ENCODE measurements around the gene GGA3.

DNA sequence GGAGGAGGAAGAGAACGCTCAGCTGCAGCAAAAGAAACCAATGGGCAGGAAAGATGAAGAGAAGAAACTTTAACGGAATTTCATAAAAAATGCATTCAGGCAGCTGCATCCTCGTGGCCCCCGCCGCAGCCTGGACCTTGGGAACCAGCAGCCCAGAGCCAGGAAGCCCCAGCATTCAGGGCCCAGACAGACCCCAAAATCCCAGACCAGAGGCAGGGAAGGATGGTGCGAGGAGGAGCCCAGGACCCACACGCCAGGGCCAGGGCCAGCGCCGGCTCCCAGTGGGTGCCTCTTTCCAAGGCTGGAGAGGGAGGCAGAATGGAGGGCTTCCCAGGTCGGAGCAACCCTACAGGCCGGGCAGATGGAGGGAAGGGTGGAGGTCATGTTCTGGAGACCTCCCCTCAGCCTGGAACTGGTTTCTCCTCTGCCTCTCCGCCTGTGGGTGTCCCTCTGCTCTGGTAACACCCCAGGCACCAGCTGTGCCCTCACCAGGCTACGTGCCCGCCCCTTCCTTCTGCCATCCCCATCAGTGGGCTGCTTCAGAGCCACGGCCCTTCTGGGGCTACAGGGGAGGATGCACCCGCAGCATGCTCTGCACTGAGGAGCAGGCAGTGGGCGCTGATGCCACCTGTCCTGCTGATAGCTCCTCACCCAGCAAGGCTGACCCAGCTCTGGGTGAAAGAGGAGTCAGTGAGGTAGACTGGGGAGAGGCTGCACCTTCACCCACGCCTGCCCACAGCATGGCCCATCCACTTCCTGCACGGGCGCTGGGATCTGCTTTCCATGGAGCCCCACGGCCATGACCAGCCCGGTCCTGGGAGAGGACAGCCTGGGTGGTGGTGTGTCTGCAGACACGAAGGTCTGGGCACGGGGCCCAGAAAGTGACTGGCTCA, 10.8 kb upstream of the GGA3 start:
- TF ChIP-seq CTCF (IDR thresholded peaks at IDR 0.05; ENCODE audit: low read depth, low read length, missing input control), result no peak
- TF ChIP-seq, protein P1, sequence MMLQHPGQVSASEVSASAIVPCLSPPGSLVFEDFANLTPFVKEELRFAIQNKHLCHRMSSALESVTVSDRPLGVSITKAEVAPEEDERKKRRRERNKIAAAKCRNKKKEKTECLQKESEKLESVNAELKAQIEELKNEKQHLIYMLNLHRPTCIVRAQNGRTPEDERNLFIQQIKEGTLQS (IDR thresholded peaks at IDR 0.05), result no peak
- no peak for TF ChIP-seq YY1 (IDR thresholded peaks at IDR 0.05)
- no peak for TF ChIP-seq REST (IDR thresholded peaks at IDR 0.05)
- no peak for TF ChIP-seq RAD21 (IDR thresholded peaks at IDR 0.05)
- TF ChIP-seq FOXA1 (IDR thresholded peaks at IDR 0.05), result no peak

Data from liver (tissue), 3 donors.